Esophagus squamous epithelium (tissue), 4 donors: ENCODE results near the gene AQP1.

ENCODE experiments used
- CTCF ChIP-seq, 6 experiments: fragments of 450-650 bp in 4 of 6; fragments of 200-600 bp in 2 of 6; sonication (generic) in 2 of 6; IDR thresholded peaks; one replicate each; pipeline ENCODE4 v1.5.1; 2016 to 2019; ENCODE audit warnings: antibody characterized with exemption in 6 of 6, mild to moderate bottlenecking in 4 of 6, moderate library complexity in 4 of 6
- POLR2A ChIP-seq, 4 donors: fragments of 450-650 bp; IDR thresholded peaks; one replicate each; pipeline ENCODE4 v1.6.1; 2017; ENCODE audit warnings: antibody characterized with exemption in 4 of 4, mild to moderate bottlenecking in 4 of 4, moderate library complexity in 3 of 4

GRCh38 chr7:30898411-30898810 lies 13.2 kb upstream of the AQP1 start:
- TF ChIP-seq CTCF (IDR thresholded peaks at IDR 0.05) (no peak), POLR2A (IDR thresholded peaks at IDR 0.05) (no peak)
